ENCODE results near the gene SNIP1.
"Not testable (repeated sequence)": the region's sequence is repeated elsewhere in the genome, so short reads cannot be mapped to it uniquely, and the experiment has no call there.

The SNIP1 gene

DNA sequence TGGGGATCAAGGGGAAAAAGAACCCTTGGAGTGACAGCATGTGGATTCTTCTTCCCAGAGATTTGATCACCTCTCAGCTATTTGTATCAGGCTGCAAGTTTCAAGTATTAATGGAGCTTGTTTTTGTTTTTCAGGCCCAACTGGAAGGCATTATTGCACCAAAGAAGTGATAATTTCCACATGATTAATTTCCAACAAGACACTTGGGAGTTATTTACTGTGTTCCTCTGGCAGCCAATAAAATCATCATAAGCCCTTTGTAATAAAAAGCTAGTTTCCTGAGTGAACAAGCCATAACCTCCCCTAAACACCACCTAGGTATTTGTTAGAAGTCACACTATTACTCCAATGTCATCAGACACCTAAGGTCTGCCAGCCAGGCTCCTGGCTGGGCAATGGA is 10.8 kb upstream of the SNIP1 start:
- TF ChIP-seq CTCF (IDR thresholded peaks at IDR 0.05; ENCODE audit: low read depth, low read length): no peak
- DNase-seq (ENCODE audit: low read depth in 2 of 2): no peak
- H3K4me3 ChIP-seq (replicated peaks in 1 of 2; ENCODE audit: low read depth in 2 of 2, low read length in 2 of 2): no peak overlapping the region

DNA sequence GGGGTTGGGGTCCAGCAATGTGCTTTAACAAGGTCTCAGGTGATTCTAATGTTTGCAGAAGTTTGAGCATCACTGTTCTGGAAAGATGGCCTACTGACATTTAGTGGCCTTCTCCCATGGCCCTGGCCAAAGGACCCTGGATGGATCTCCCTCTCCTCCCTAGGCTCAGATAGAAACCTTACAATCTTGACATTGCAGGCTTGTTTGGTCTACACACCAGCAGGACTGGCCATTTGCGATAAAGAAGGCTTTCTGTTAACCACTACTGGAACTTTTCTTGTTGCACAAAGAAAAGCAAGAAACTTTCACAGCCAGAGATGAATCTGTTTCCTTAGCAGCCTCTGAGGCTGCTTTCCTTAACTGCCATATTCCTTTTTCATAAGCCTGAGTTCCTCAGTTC is 8.9 kb upstream of the SNIP1 start:
- no peak for TF ChIP-seq CTCF (IDR thresholded peaks at IDR 0.05; ENCODE audit: low read depth, low read length)
- DNase-seq (ENCODE audit: low read depth in 2 of 2): no peak
- H3K4me3 ChIP-seq (replicated peaks in 1 of 2; ENCODE audit: low read depth in 2 of 2, low read length in 2 of 2): no peak overlapping the region

- no peak overlapping the region for H3K4me3 ChIP-seq (replicated peaks in 1 of 2; ENCODE audit: low read depth in 2 of 2, low read length in 2 of 2)
- peak; percentile 64 for TF ChIP-seq CTCF (IDR thresholded peaks at IDR 0.05; ENCODE audit: low read depth, low read length)
- DNase-seq (ENCODE audit: low read depth in 2 of 2): peak; percentile 29 to 60
Measured at GRCh38 chr1:37561133-37562132, 7.3 kb upstream of the SNIP1 start.

GRCh38 chr1:37560401-37561132 is 6.5 kb upstream of the SNIP1 start:
- no peak for DNase-seq (ENCODE audit: low read depth in 2 of 2)

GRCh38 chr1:37559957-37560379 is 5.9 kb upstream of the SNIP1 start:
- not testable (repeated sequence) for DNase-seq (ENCODE audit: low read depth in 2 of 2); H3K4me3 ChIP-seq (replicated peaks in 1 of 2; ENCODE audit: low read depth in 2 of 2, low read length in 2 of 2)

More at GRCh38 chr1:37560401-37561132, 6.5 kb upstream of the SNIP1 start:
- TF ChIP-seq CTCF (IDR thresholded peaks at IDR 0.05; ENCODE audit: low read depth, low read length): no peak
- no peak overlapping the region for H3K4me3 ChIP-seq (replicated peaks in 1 of 2; ENCODE audit: low read depth in 2 of 2, low read length in 2 of 2)

GRCh38 chr1:37559080-37559479 is 5.0 kb upstream of the SNIP1 start:
- TF ChIP-seq CTCF (IDR thresholded peaks at IDR 0.05; ENCODE audit: low read depth, low read length): no peak
- no peak overlapping the region for H3K4me3 ChIP-seq (replicated peaks in 1 of 2; ENCODE audit: low read depth in 2 of 2, low read length in 2 of 2)
- DNase-seq (ENCODE audit: low read depth in 2 of 2): no peak

DNA sequence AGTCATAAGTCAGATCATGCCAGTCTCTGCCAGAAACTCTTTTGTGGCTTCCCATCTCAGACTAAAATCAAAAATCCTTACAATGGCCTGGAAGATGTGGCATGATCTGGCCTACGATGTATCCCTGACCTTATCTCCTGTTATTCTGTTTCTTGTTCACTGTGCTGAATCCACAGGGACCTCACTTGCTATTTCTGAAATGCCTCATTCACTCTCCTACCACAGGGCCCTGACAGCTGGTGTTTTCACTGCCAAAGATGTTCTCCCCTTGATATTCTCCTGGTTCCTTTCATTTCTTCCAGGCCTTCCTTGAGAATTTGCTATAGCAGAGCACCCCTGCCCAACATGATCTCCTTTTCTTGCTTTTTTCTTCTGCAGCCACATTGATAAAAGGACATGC is 4.3 kb upstream of the SNIP1 start:
- no peak for DNase-seq (ENCODE audit: low read depth in 2 of 2)
- H3K4me3 ChIP-seq (replicated peaks in 1 of 2; ENCODE audit: low read depth in 2 of 2, low read length in 2 of 2): no peak overlapping the region
- TF ChIP-seq CTCF (IDR thresholded peaks at IDR 0.05; ENCODE audit: low read depth, low read length): no peak
